ENCODE data around the gene CADM4.

The CADM4 gene

DNA sequence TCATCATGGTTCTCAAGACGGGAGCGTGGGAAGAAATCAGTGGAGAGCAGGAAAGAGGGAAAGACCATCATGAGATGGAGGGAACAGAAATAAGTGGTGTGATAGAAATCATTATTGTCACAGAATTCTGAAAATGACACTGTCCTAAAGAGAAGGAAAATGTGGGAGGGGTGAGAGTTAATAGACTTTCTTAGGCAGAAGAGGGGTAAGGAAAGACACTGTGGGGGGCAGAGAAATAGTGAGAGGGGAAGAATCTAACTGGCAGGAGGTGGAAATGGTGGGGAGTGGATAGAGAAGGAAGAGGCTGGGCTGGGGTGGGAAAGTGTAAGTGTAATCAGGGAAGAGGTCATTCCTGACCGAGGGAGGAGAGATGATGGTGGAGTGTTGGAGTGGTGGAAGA, 60.9 kb downstream of the CADM4 start:
- DNase-seq, result no peak

DNA sequence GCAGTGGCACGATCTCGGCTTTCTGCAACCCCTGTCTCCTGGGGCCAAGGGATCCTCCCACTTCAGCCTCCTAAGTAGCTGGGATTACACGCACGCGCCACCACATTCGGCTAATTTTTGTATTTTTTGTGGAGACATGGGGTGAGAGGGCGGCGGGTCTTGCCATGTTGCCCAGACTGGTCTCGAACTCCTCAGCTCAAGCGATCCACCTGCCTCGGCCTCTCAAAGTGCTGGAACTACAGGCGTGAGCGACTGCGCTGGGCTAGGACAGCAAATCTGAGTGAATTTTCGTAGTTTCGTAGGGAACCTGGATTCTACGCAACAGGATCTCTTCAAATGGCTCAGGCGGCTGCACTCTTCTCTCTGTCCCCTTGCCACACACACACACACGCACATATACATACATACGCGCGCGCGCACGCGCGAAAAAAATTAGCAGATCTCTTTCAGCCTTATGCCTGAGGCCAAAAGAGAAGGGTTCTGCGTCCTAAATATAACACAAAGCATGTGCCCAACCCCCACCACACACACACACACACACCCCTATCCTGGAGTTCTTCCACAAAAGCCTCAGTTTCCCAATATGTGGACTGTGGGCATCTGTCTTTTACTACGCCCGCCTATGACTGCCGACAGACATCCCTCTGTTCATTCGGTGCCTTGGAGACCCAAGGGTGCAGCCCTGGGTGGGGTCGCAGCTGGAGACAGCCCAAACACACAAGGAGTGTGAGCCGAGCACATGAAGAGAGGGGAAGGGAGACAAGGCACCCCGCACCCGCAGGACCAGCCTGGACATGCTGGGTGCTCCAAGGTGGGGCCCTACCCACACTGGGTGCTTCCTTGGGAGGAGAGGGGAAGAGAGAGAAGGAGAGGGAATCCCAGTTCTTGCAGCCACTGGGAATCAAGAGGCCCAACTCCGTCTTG, 63.4 kb downstream of the CADM4 start:
- no peak for DNase-seq

DNA sequence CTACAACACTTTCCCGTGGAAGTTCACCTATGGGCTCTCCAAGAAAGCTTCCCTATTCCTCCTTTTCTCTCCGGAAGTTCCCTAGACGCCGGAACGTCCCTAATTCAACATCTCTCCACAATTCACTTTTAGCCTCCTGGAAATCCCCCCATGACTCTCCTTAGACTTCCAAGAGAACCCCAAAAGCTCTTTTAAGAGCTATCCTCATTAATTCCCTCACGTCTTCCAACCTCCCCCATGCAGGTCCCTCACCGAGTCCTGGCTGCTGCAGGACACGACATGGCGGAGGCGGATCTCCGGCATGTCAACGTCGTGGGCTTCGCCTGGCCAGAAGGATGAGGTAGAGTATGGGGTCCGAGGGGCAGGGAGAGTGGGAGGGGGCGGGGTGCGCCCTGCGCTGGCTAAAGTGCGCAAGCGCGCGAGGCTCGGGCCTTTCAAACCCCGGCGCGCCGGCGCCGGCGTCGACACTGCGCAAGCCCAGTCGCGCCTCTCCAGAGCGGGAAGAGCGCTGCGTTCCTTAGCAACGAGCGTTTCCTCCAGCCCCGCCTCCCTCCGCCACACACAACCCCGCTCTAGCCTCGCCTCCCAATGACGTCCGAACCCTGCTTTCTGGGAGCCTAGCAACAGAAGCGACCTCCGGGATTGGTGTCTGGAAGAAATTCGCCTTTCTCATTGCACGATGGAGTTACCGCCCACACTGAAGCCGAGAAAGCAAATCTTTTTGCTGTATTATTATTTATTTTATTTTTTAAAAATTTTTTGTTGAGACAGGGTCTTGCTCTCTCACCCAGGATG, 64.3 kb downstream of the CADM4 start, which contains the start of the genes PINLYP and XRCC1:
Gene PINLYP (plus strand): TSS at position 646 of the 795 bp plus-strand sequence. CDS start 1,391 bp downstream, outside the sequence.
Gene XRCC1 (minus strand): TSS at position 372 of the 795 bp plus-strand sequence. CDS start 69 bp downstream, at position 303.
- peak; percentile 97 for DNase-seq

DNA sequence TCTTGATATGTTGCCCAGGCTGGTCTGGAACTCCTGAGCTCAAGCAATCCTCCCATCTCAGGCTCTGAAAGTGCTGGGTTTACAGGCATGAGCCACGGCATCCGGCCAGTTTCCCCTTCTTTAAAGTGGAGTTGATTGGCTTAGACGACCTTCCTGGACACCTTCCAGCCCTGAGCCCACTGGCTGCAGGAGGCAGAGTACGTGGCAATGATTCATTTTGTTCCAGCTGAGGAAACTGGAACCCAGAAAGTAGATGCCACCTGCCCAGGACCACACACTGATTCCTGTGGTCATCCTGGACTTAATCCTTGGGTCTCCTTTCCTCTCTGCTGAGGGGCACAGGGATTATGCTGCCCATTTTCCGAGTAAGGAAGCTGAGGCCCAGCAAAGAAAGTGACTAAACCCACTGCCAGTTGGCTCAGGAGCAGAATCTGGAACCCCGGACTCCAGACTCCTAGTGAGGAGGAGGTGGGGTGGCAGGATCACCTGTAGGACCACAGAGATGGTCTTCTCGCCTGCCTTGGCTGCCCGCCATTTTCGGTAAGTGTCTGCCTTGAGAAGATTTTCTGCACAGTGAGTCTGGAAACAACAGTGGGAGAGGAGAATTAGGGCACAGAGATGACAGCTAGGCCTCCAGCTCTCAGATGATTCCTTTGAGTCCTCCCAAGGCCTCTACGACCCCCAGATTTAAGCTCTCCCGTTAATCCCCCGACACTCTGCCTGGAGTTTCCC, 65.1 kb downstream of the CADM4 start:
- DNase-seq, result no peak

Data from central memory CD4-positive, alpha-beta T cell (primary cell).